ENCODE results near the gene NISCH.
A peak's percentile ranks its signal among the peaks of the same experiment; 100 is the strongest.

Gene NISCH

GRCh38 chr3:52455283-52456168 lies at the start of gene NISCH:
Gene NISCH (plus strand): TSS chr3:52455604. CDS start chr3:52455642, 38 bp downstream.
- DNase-seq, result peak; percentile 89

- DNase-seq, result no peak
Observed at GRCh38 chr3:52406231-52406661, 49.2 kb upstream of the NISCH start.

- DNase-seq, result no peak
Observed at GRCh38 chr3:52406791-52407510, 48.5 kb upstream of the NISCH start.

GRCh38 chr3:52407779-52408178 lies 47.6 kb upstream of the NISCH start:
- DNase-seq, result no peak

- no peak for DNase-seq
Observed at GRCh38 chr3:52408466-52408865, 46.9 kb upstream of the NISCH start.

GRCh38 chr3:52415800-52416199 lies 39.6 kb upstream of the NISCH start:
- no peak for DNase-seq

- DNase-seq, result no peak
Observed at GRCh38 chr3:52420388-52420787, 35.0 kb upstream of the NISCH start.

- no peak for DNase-seq
Observed at GRCh38 chr3:52422669-52423068, 32.7 kb upstream of the NISCH start.

GRCh38 chr3:52423173-52423572 lies 32.2 kb upstream of the NISCH start:
- no peak for DNase-seq

GRCh38 chr3:52428151-52429005 lies 27.0 kb upstream of the NISCH start:
- peak; percentile 68 for DNase-seq

GRCh38 chr3:52429031-52429430 lies 26.4 kb upstream of the NISCH start:
- no peak for DNase-seq

- no peak for DNase-seq
Observed at GRCh38 chr3:52429779-52430415, 25.5 kb upstream of the NISCH start.

GRCh38 chr3:52430416-52430810 lies 25.0 kb upstream of the NISCH start:
- DNase-seq, result no peak

GRCh38 chr3:52431459-52432223 lies 23.8 kb upstream of the NISCH start:
- no peak for DNase-seq

GRCh38 chr3:52432225-52432624 lies 23.2 kb upstream of the NISCH start:
- DNase-seq, result no peak

GRCh38 chr3:52432691-52433141 lies 22.7 kb upstream of the NISCH start:
- DNase-seq, result no peak

- DNase-seq, result no peak
Observed at GRCh38 chr3:52433328-52433995, 21.9 kb upstream of the NISCH start.

GRCh38 chr3:52433996-52434479 lies 21.4 kb upstream of the NISCH start:
- DNase-seq, result no peak

- DNase-seq, result no peak
Observed at GRCh38 chr3:52434491-52435115, 20.8 kb upstream of the NISCH start.
